CD4-positive, alpha-beta T cell treated with Interleukin-17A for 1 hour (primary cell): ENCODE data around the gene NABP2.
"Not testable (repeated sequence)": the region's sequence is repeated elsewhere in the genome, so short reads cannot be mapped to it uniquely, and the experiment has no call there.

Experiments
- DNase-seq: peaks from one replicate; pipeline ENCODE4 v3.0.0-alpha.2; 2020

NABP2 gene

DNA sequence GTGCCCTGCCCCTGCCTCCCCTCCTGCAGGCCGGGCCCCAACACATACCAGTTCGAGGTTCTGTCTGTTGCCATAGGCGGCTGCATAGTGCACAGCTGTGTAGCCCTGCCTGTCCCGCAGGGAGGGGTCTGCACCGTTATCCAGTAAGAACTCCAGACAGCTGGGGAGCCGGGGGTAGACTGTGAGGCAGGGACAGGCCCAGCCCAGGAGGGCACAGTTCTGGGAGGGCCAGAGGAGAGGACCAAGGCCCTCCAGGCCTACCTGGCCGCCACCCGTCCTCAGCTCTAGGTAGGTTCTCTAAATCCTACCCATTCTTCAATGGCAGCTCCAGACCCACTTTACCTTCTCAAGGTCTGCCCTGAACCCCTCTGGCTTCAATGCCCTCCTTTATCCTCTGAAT, 24.6 kb downstream of the NABP2 start:
- DNase-seq: no peak

- no peak for DNase-seq
These were observed 28.5 kb downstream of the NABP2 start for GRCh38 chr12:56252649-56253048.

DNA sequence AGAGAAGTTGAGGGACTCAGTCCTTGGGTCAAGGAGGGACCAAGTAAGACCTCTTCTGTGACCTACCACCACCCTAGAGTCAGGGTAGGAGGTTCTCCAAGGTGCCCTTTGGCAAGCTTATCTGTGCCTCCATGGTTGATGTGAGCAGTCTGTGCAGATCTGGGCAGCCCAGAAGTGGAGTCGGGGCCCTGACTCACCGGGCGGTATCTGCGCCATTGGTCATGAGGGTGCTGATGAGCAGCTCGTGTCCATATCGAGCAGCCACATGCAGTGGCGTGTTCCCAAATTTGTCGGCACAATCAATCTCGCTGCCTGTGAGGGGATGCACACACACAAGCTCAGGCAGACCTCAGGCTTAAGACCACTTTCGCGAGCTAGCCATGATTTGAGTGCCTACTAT, 28.9 kb downstream of the NABP2 start:
- DNase-seq: no peak

DNA sequence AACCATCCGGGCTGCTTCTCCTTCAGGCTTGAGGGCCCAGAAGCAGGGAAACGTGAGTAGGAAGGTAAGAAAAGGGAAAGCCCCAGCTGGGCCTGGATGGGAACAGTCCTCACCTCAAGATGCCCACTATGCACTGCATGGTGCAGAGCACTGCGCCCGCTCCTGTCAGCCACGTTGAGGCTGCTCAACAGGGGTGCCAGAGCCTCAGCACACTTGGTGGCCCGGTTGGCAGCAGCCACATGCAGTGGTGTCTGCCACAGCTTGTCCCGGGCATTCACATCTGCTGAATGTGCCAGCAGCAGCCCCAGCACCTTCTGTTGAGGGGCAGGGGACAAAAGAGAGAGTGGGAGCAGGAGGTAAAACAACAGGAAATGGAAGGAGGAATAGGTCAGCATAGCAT, 31.5 kb downstream of the NABP2 start:
- no peak for DNase-seq

DNA sequence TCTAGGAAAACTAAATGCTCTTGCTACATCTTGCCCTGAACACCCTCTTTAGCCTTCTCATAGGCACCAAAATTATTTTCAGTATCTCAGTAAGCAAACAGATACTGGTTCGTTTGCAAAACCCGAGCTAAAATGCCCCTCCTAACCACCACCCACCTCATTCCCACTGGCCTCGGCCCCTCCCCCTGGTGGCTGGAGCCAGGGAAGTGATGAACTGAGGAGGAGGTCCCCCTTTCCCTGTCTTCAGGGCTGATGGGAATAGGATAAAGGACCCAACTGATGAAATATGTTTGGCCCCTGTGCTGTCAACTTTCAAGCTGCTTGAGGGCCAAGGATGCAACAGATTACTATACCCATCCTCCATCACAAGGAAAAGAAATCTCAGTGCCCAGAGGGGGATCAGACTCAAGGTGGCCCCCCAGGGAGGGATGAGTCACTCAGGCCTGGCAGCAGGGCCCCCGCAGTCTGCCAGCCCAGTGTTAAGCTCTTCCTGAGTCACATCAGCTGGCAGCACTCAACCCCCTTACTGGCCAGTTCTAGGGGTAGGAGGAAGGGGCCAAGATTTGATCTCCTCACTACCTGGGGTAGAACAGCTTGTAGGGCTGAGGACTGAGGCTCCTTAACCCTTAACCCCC, 32.3 kb downstream of the NABP2 start:
- no peak for DNase-seq

DNA sequence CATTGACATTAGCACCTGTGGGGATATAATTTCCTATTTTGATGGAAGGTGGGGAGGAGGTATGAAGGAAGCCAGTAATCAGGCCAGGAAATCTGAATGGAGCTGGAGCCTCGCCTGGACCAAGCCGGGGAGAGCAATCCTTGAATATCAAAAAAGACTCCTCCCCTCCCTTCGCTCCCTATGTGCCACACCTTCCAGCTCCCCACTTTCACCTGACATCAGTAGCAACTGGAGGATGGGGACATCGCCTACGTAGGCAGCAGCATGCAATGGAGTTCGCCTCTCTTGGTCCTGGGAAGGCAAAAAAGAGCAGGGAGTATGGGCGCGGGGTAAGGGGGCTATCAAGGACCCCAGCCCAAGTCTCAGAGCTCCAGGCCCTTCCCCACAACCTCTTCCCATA, 32.9 kb downstream of the NABP2 start:
- DNase-seq: no peak

DNA sequence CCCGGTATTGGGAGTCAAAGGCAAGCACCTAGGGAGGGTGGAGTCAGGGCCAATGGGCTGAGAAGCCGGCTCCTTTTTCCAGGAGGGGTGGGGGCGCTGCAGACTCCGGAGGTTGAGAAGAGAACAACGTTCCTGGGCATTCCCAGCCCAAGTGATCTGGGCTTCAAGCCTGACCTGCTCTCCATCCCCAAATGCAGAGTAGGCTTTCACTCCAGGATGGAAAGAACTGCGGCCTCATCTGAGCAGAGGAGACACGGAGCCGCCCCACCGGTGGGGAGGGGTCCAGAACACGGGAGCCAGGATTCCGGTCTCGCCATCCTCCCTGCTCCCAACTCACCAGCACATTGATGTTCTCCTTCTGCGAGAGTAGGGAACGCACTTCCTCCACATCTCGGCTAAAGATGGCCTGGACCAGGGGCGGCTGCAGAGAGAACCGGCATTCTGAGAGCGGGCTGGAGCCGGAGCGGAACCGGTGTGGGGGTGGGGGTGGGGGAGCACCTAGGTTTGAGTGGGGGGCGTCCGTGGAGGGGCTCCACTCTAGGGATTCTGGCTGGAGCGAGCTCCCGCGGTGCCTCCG, 33.4 kb downstream of the NABP2 start:
- no peak for DNase-seq

DNA sequence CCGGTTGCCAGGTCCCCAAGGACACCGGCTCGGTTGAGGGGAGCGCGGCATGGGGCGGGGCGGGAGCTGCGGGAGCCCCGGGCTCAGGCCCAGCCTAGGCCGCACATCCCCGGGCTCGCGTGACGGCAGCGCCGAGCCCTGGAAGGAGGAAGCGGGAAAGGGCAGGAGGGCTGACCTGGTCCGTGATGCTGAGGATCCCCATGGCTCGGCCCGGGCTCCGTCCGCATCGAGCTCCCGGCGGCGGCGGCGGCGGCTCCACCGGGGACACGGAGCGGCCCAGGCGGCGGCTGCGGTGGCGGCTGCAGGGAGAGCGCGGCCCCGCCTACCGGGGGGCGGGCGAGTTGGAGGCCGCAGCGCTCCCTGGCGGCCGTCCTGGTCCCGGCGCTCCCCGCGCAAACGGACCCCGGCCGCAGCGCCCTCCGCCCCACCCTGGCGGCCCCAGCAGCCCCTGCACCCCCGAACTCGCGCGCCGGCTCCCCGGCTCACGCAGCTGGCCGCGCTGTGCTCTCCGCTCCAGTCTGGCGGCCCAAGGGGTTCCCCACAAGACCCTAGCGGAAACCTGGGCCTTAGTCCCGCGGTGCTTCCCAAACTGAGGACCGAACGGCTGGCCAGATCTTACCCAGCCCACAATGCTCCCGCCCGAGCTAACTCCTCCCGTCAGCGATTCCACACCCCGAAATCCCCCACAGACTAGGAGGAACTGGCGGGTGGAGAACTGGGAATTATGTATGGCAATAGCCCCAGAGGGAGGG, 34.1 kb downstream of the NABP2 start, which contains the start of gene ANKRD52:
Gene ANKRD52, minus strand, starts transcription at position 317 of the 752 bp plus-strand sequence. Its CDS starts 115 bp downstream, at position 202.
- DNase-seq: peak; percentile 77

GRCh38 chr12:56258820-56259183, 34.7 kb downstream of the NABP2 start:
- DNase-seq: no peak

- no peak for DNase-seq
These were observed 36.2 kb downstream of the NABP2 start for GRCh38 chr12:56260380-56260779.

DNA sequence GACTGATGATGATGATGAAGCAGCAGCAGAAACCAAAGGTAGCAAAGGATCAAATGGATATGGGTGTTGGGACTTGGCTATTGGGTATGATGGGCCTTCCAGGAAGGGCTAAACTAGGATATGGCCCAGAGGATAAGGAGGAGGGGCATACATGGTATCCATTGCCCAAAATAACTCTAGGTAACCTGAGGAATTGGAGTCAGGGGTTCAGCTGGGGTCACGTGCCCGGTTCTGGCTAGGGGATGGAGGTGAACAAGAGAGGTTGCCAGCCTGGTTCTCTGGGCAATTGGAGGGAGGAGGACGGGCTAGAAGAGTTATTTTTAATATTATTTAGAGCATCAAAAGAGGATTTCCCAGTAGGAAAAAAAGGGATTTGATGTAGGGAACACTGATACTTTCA, 36.8 kb downstream of the NABP2 start:
- DNase-seq: no peak

- DNase-seq: no peak
These were observed 37.5 kb downstream of the NABP2 start for GRCh38 chr12:56261503-56262232.

- DNase-seq: peak; percentile 14
These were observed 38.8 kb downstream of the NABP2 start for GRCh38 chr12:56262955-56263354.

DNA sequence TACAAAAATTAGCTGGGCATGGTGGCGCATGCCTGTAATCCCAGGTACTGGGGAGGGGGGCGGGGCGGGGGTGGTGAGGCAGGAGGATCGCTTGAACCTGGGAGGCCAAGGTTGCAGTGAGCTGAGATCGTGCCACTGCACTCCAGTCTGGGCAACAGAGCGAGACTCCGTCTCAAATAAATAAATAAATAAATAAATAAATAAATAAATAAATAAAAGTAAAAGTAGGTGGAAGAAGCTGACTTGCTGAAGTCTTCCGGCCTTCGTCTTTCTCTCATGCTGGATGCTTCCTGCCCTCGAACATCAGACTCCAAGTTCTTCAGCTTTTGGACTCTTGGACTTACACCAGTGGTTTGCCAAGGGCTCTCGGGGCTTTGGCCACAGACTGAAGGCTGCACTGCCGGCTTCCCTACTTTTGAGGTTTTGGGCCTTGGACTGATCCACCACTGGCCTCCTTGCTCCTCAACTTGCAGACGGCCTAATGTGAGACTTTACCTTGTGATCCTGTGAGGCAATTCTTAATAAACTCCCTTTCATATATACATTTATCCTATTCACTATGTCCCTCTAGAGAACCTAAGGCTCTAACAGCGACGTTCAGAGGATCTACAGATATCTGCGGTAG, 42.0 kb downstream of the NABP2 start:
- DNase-seq: not testable (repeated sequence)

GRCh38 chr12:56266693-56267442, 42.7 kb downstream of the NABP2 start, which contains the start of gene COQ10A:
TSS of gene COQ10A (plus strand) at chr12:56266942. CDS start at chr12:56267119, 177 bp downstream.
- peak; percentile 93 for DNase-seq

GRCh38 chr12:56267443-56268071, 43.4 kb downstream of the NABP2 start:
- no peak for DNase-seq

GRCh38 chr12:56271031-56271430, 46.9 kb downstream of the NABP2 start:
- DNase-seq: peak; percentile 20

GRCh38 chr12:56272468-56272867, 48.3 kb downstream of the NABP2 start:
- not testable (repeated sequence) for DNase-seq

- no peak for DNase-seq
These were observed 50.2 kb downstream of the NABP2 start for GRCh38 chr12:56274299-56274698.

GRCh38 chr12:56278905-56279304, 54.8 kb downstream of the NABP2 start:
- DNase-seq: no peak
